ENCODE measurements around the gene LYPD6B.

Gene LYPD6B

GRCh38 chr2:149057401-149057800 is 18.9 kb downstream of the LYPD6B start:
- no peak overlapping the region for H3K4me3 ChIP-seq (ENCODE audit: low read depth, low read length)
- in situ Hi-C loops (cut with HindIII; ENCODE audit: low sequenced_read_pairs): no loop called here
- TF ChIP-seq CTCF (IDR thresholded peaks at IDR 0.05; ENCODE audit: low read depth, low read length, missing control alignments): no peak
- DNase-seq (ENCODE audit: low read depth): no peak

- DNase-seq (ENCODE audit: low read depth): no peak
- no peak overlapping the region for H3K4me3 ChIP-seq (ENCODE audit: low read depth, low read length)
- TF ChIP-seq CTCF (IDR thresholded peaks at IDR 0.05; ENCODE audit: low read depth, low read length, missing control alignments): no peak
- in situ Hi-C loops (cut with HindIII; ENCODE audit: low sequenced_read_pairs): no loop called here
Measured at GRCh38 chr2:149058936-149059335, 20.4 kb downstream of the LYPD6B start.

DNA sequence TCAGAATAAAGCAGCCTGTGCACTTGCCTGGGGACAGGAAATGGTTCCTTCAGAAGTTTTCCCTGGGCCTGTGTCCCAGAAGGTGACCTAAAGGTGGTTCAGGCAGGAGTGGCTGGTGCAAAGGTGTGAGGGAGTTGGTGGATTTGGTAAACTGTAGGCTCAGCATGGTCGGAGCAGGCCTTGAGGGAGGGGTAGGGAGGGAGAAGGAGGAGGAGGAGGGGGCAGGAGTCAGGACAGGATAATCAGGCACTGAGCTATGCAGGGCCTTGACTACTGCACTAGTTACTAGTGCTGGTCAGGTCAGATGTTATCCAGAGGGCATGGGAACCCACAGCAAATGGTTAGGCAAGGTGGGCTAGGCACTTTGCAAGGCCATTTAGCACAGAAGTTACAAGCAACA is 21.3 kb downstream of the LYPD6B start:
- TF ChIP-seq CTCF (IDR thresholded peaks at IDR 0.05; ENCODE audit: low read depth, low read length, missing control alignments): no peak
- H3K4me3 ChIP-seq (ENCODE audit: low read depth, low read length): no peak overlapping the region
- DNase-seq (ENCODE audit: low read depth): no peak
- in situ Hi-C loops (cut with HindIII; ENCODE audit: low sequenced_read_pairs): no loop called here

- no peak for DNase-seq (ENCODE audit: low read depth)
- in situ Hi-C loops (cut with HindIII; ENCODE audit: low sequenced_read_pairs): no loop called here
- no peak for TF ChIP-seq CTCF (IDR thresholded peaks at IDR 0.05; ENCODE audit: low read depth, low read length, missing control alignments)
- H3K4me3 ChIP-seq (ENCODE audit: low read depth, low read length): no peak overlapping the region
Measured at GRCh38 chr2:149061133-149061745, 22.7 kb downstream of the LYPD6B start.

DNA sequence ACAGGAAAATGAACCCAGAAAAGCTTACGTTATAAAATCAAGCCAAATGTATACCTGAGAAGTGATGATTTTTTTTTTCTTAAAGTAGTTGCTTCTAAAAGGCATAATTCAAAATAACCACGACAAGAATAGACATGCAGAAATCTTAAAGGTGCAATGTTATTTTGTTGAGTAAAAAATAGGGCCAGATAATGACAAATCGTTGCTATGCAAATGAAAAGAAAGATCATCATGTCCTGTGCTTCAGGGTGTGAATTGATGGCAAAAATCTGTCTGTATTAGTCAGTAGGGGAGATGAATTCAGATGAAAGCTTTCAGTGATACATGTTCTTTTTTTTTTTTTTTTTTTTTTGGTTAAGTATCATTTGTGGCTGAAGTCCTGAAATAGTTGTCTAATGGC is 24.0 kb downstream of the LYPD6B start:
- DNase-seq (ENCODE audit: low read depth): no peak
- in situ Hi-C loops (cut with HindIII; ENCODE audit: low sequenced_read_pairs): no loop called here
- no peak overlapping the region for H3K4me3 ChIP-seq (ENCODE audit: low read depth, low read length)
- no peak for TF ChIP-seq CTCF (IDR thresholded peaks at IDR 0.05; ENCODE audit: low read depth, low read length, missing control alignments)

DNA sequence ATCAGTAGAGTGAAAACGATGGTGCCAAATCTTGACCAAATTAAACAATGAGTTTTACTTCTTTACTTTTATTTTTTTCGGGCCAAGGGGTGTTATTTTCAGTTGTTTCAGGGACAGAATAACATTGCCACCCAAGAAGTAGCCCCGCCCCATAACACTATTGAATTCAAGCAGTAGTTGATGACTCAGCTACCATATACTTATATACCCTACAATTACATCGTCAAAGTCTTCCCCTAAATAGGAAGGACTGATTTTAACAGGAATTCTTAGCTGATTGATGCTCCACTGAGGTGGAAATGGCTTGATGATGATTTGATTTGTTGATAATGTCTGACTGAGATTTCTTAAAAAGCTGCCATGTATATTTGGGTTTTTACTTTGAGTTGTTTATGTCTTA is 24.7 kb downstream of the LYPD6B start:
- no peak overlapping the region for H3K4me3 ChIP-seq (ENCODE audit: low read depth, low read length)
- in situ Hi-C loops (cut with HindIII; ENCODE audit: low sequenced_read_pairs): no loop called here
- DNase-seq (ENCODE audit: low read depth): no peak
- no peak for TF ChIP-seq CTCF (IDR thresholded peaks at IDR 0.05; ENCODE audit: low read depth, low read length, missing control alignments)
